ENCODE measurements around the gene PLVAP. TPM values are rescaled to one million over a fixed set of nuclear protein-coding genes. Genes with fewer than 3 reads are reported as not detected.

The PLVAP gene
- polyA plus RNA-seq, 2 of the 4 experiments (the other 2 are of a cell fraction) = not detected

- ATAC-seq (peak in 1 of 2 experiments; percentile 26; a peak in 2 of 6 replicates), DNase-seq (ENCODE audit: low read depth in 1 of 2, low spot score in 1 of 2) (peak in 1 of 2 experiments; percentile 47), FAIRE-seq (no peak)
- TF ChIP-seq, protein P1, sequence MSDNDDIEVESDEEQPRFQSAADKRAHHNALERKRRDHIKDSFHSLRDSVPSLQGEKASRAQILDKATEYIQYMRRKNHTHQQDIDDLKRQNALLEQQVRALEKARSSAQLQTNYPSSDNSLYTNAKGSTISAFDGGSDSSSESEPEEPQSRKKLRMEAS (IDR thresholded peaks at IDR 0.05) = no peak
- TF ChIP-seq POLR2A (IDR thresholded peaks at IDR 0.05; ENCODE audit: low read length) (no peak), RAD21 (conservative IDR thresholded peaks at IDR 0.05 in 1 of 2, IDR thresholded peaks at IDR 0.05 in 1 of 2) (no peak), HOXB13 (CRISPR knock-in tag; IDR thresholded peaks at IDR 0.05; ENCODE audit: low read depth) (no peak), FOXS1 (CRISPR knock-in tag; IDR thresholded peaks at IDR 0.05) (no peak), SREBF2 (IDR thresholded peaks at IDR 0.05) (no peak), MAFK (IDR thresholded peaks at IDR 0.05; ENCODE audit: partially characterized antibody) (no peak), RFX5 (IDR thresholded peaks at IDR 0.05) (no peak), RARB (CRISPR knock-in tag; IDR thresholded peaks at IDR 0.05) (no peak), PHF8 (IDR thresholded peaks at IDR 0.05; ENCODE audit: borderline replicate concordance, low read depth) (no peak), ZFP36 (IDR thresholded peaks at IDR 0.05; ENCODE audit: borderline replicate concordance, partially characterized antibody) (no peak)
- 77% methylated on average over 14 of the region's 21 CpGs for WGBS (ENCODE audit: missing lambda C conversion rate)
- H3K4me1 ChIP-seq = peaks cover 22% of the 10 kb centered on the region; the same call in 2 of the 3 replicates
- ChIA-PET POLR2A (no interaction called here), CTCF (no interaction called here)
- no peak overlapping the region for H3K4me3 ChIP-seq
- no peak overlapping the region for H3K4me2 ChIP-seq
- no peaks in the 10 kb centered on the region for H3K9me3 ChIP-seq
- 0 out of 6 replicates have a peak overlapping the region, but pooled peaks of 1 of the 2 experiments have one; percentile 28 for H3K27ac ChIP-seq
Measured at GRCh38 chr19:17340302-17340870, 36.8 kb downstream of the PLVAP start.

DNA sequence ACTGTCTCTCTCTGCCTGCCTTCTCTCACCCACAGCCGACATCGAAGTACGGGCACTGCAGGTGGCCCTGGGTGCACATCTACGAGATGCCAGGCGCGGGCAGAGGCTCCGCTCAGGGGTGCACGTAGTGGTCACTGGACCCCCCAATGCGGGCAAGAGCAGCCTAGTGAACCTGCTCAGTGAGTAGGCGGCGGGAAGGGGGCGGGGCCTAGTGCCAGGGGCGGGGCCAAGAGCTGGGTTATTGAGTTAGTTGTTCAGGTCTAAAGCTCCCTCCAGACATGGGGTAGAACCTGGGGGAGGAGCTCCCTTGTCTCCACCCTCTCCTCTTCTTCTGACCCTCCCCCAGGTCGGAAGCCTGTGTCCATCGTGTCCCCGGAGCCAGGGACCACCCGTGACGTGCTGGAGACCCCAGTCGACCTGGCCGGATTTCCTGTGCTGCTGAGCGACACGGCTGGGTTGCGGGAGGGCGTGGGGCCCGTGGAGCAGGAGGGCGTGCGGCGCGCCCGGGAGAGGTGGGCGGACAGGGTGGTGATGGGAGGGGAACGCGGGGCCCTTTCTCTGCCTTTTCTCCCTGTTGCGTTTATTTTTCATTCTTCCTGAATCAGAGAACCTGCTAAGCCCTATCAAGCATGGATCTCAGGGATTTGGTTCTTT is 37.9 kb downstream of the PLVAP start:
- no peak for TF ChIP-seq EP300 (IDR thresholded peaks at IDR 0.05)
- no peak for TF ChIP-seq TP53 (CRISPR knock-in tag; IDR thresholded peaks at IDR 0.05)
- no peak for TF ChIP-seq SREBF2 (IDR thresholded peaks at IDR 0.05)
- no peak for TF ChIP-seq RARB (CRISPR knock-in tag; IDR thresholded peaks at IDR 0.05)
- TF ChIP-seq EHMT2 (IDR thresholded peaks at IDR 0.05; ENCODE audit: low read depth) = no peak
- no peak for TF ChIP-seq RFX5 (IDR thresholded peaks at IDR 0.05)
- no peak for TF ChIP-seq CEBPB (IDR thresholded peaks at IDR 0.05)
- TF ChIP-seq RCOR1 (IDR thresholded peaks at IDR 0.05; ENCODE audit: low read depth, low read length) = no peak
- TF ChIP-seq, protein P2, sequence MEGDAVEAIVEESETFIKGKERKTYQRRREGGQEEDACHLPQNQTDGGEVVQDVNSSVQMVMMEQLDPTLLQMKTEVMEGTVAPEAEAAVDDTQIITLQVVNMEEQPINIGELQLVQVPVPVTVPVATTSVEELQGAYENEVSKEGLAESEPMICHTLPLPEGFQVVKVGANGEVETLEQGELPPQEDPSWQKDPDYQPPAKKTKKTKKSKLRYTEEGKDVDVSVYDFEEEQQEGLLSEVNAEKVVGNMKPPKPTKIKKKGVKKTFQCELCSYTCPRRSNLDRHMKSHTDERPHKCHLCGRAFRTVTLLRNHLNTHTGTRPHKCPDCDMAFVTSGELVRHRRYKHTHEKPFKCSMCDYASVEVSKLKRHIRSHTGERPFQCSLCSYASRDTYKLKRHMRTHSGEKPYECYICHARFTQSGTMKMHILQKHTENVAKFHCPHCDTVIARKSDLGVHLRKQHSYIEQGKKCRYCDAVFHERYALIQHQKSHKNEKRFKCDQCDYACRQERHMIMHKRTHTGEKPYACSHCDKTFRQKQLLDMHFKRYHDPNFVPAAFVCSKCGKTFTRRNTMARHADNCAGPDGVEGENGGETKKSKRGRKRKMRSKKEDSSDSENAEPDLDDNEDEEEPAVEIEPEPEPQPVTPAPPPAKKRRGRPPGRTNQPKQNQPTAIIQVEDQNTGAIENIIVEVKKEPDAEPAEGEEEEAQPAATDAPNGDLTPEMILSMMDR (IDR thresholded peaks at IDR 0.05) = no peak
- no peak for TF ChIP-seq HDAC2 (IDR thresholded peaks at IDR 0.05)
- TF ChIP-seq PBX3 (IDR thresholded peaks at IDR 0.05) = no peak
- TF ChIP-seq ZSCAN20 (CRISPR knock-in tag; IDR thresholded peaks at IDR 0.05) = no peak
- FAIRE-seq (no peak), DNase-seq (ENCODE audit: low read depth in 1 of 2, low spot score in 1 of 2) (no peak), ATAC-seq (no peak)
- no peaks in the 10 kb centered on the region for H3K9me3 ChIP-seq
- 96% methylated on average over 21 of the region's 34 CpGs for WGBS (ENCODE audit: missing lambda C conversion rate)
- H3K27ac ChIP-seq = no peak overlapping the region
- POLR2A ChIA-PET = interaction anchor here (0.6 kb wide), 1 partner anchor 52 kb away, joined by 4 read pairs; no protein-coding TSS in a partner anchor
- CTCF ChIA-PET = interaction anchor here (0.6 to 0.7 kb wide), 2 partner anchors 16 to 34 kb away, joined by 3 to 4 read pairs; partner anchors contain the start of gene MRPL34
- H3K4me3 ChIP-seq = no peak overlapping the region
- H3K4me2 ChIP-seq = no peak overlapping the region
- peaks cover 24% of the 10 kb centered on the region; the same call in 2 of the 3 replicates for H3K4me1 ChIP-seq
